SK-N-SH (cell line): ENCODE data around the gene GRIN2C.

Experiments
- CTCF ChIP-seq: fragments of 200-600 bp; sonication (generic); IDR thresholded peaks from 2 replicates; pipeline ENCODE4 v1.6.1; 2017; ENCODE audit warnings: antibody characterized with exemption, mild to moderate bottlenecking, moderate library complexity
- EP300 ChIP-seq, 2 experiments: IDR thresholded peaks; 2 replicates each; pipeline versions ENCODE4 v1.4.0 to v1.6.1; 2012; ENCODE audit warnings: borderline replicate concordance in 1 of 2, low read depth in 1 of 2, low read length in 1 of 2
- FOXM1 ChIP-seq: IDR thresholded peaks from 2 replicates; pipeline ENCODE4 v1.4.0; 2012; ENCODE audit warnings: low read depth, mild to moderate bottlenecking
- MEF2A ChIP-seq: IDR thresholded peaks from 2 replicates; pipeline ENCODE4 v1.4.0; 2012; ENCODE audit warnings: low read depth, borderline replicate concordance
- MXI1 ChIP-seq: IDR thresholded peaks from 2 replicates; pipeline ENCODE4 v1.6.1; 2012; ENCODE audit warnings: mild to moderate bottlenecking, low read depth, low read length, improper control_type of control experiment
- NFIC ChIP-seq: IDR thresholded peaks from 2 replicates; pipeline ENCODE4 v1.4.0; 2012; ENCODE audit warnings: borderline replicate concordance
- RAD21 ChIP-seq: IDR thresholded peaks from 2 replicates; pipeline ENCODE4 v1.6.1; 2012; ENCODE audit warnings: mild to moderate bottlenecking, low read length
- RFX5 ChIP-seq: IDR thresholded peaks from 2 replicates; pipeline ENCODE4 v1.6.1; 2012; ENCODE audit warnings: mild to moderate bottlenecking, improper control_type of control experiment, low read length
- SIN3A ChIP-seq: IDR thresholded peaks from 2 replicates; pipeline ENCODE4 v1.6.1; 2012; ENCODE audit warnings: low read depth, mild to moderate bottlenecking, low read length, moderate library complexity, borderline replicate concordance
- YY1 ChIP-seq: IDR thresholded peaks from 2 replicates; pipeline ENCODE4 v1.4.0; 2012; ENCODE audit warnings: low read depth, mild to moderate bottlenecking
- TF ChIP-seq, protein P1 (sequence below): IDR thresholded peaks from 2 replicates; pipeline ENCODE4 v1.6.1; 2012; ENCODE audit warnings: mild to moderate bottlenecking, low read depth, low read length, moderate library complexity
- TF ChIP-seq, protein P2 (sequence below): IDR thresholded peaks from 2 replicates; pipeline ENCODE4 v1.4.0; 2012; ENCODE audit warnings: low read depth, borderline replicate concordance
- TF ChIP-seq, protein P3 (sequence below): IDR thresholded peaks from 2 replicates; pipeline ENCODE4 v1.4.0; 2012; ENCODE audit warnings: low read depth

DNA sequence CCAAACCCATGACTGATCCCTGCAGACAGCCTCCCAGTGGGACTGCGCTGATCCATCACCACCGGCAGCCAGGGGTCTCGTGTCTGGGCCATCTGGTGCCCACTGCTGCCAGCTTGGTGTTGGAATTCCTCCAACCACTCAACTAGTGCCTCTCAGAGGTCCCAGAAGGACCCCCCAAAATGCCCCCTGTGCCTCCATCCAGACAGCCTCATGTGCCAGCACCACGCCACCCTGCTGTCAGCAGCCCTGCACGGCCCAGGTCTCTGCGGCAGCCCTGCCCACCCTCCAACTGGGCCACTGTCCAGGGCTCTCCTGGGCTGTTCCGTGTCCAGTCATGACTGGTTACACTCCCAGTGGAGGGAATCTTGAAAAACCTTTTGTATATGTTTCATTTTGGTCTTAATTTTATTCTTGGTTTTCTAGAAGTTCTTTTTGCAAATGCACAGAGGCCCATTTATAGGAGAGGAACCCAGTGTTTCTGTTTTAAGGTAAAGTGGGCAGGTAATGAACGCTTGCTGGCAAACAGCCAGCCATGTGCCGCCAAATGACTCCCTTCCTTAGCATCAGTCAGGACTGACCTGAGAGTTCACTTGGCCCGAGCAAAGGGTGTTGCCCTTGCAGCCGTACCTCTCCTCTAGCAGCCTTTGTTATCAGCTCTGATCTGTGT is 34.6 kb downstream of the GRIN2C start:
- TF ChIP-seq EP300 (IDR thresholded peaks at IDR 0.05; ENCODE audit: borderline replicate concordance in 1 of 2, low read depth in 1 of 2, low read length in 1 of 2) (no peak), CTCF (no peak), RFX5 (no peak), YY1 (no peak), MXI1 (no peak), NFIC (no peak), RAD21 (no peak), MEF2A (no peak), FOXM1 (no peak), SIN3A (no peak)
- TF ChIP-seq, protein P1, sequence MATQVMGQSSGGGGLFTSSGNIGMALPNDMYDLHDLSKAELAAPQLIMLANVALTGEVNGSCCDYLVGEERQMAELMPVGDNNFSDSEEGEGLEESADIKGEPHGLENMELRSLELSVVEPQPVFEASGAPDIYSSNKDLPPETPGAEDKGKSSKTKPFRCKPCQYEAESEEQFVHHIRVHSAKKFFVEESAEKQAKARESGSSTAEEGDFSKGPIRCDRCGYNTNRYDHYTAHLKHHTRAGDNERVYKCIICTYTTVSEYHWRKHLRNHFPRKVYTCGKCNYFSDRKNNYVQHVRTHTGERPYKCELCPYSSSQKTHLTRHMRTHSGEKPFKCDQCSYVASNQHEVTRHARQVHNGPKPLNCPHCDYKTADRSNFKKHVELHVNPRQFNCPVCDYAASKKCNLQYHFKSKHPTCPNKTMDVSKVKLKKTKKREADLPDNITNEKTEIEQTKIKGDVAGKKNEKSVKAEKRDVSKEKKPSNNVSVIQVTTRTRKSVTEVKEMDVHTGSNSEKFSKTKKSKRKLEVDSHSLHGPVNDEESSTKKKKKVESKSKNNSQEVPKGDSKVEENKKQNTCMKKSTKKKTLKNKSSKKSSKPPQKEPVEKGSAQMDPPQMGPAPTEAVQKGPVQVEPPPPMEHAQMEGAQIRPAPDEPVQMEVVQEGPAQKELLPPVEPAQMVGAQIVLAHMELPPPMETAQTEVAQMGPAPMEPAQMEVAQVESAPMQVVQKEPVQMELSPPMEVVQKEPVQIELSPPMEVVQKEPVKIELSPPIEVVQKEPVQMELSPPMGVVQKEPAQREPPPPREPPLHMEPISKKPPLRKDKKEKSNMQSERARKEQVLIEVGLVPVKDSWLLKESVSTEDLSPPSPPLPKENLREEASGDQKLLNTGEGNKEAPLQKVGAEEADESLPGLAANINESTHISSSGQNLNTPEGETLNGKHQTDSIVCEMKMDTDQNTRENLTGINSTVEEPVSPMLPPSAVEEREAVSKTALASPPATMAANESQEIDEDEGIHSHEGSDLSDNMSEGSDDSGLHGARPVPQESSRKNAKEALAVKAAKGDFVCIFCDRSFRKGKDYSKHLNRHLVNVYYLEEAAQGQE: no peak
- TF ChIP-seq, protein P2, sequence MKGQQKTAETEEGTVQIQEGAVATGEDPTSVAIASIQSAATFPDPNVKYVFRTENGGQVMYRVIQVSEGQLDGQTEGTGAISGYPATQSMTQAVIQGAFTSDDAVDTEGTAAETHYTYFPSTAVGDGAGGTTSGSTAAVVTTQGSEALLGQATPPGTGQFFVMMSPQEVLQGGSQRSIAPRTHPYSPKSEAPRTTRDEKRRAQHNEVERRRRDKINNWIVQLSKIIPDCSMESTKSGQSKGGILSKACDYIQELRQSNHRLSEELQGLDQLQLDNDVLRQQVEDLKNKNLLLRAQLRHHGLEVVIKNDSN: no peak
- TF ChIP-seq, protein P3, sequence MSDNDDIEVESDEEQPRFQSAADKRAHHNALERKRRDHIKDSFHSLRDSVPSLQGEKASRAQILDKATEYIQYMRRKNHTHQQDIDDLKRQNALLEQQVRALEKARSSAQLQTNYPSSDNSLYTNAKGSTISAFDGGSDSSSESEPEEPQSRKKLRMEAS: no peak
